NCI-H1930 (cell line): ENCODE data around the gene SSX4B.
"Not testable (repeated sequence)": the region's sequence is repeated elsewhere in the genome, so short reads cannot be mapped to it uniquely, and the experiment has no call there.

Source experiments
- DNase-seq, 2 experiments: peaks; one replicate each; lab custom pipeline; 2025; lab: John Stamatoyannopoulos, UW

SSX4B gene, protein sequence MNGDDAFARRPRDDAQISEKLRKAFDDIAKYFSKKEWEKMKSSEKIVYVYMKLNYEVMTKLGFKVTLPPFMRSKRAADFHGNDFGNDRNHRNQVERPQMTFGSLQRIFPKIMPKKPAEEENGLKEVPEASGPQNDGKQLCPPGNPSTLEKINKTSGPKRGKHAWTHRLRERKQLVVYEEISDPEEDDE

DNA sequence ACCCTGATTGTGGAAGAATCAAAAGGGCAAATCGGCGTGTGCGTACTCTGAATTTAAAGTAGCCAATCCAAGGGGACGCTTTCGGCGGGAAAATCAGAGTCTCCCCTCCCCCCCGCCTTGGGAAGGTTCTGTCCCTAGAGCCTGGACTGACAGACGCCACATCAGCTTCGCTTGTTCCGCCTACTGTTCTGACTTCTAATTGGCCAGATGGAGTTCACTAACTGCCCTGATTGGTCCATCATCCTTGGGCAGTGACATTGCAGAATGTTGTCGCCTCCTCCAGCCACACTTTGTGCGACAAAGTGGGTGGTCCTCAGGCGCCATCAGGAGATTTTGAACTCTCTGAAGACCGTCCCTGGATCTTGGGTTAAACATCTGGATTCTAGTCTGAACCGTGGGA lies at the start of gene SSX4B:
TSS of gene SSX4B (minus strand) at position 101 of the 400 bp plus-strand sequence. CDS start 588 bp downstream, outside the sequence.
- not testable (repeated sequence) for DNase-seq

DNA sequence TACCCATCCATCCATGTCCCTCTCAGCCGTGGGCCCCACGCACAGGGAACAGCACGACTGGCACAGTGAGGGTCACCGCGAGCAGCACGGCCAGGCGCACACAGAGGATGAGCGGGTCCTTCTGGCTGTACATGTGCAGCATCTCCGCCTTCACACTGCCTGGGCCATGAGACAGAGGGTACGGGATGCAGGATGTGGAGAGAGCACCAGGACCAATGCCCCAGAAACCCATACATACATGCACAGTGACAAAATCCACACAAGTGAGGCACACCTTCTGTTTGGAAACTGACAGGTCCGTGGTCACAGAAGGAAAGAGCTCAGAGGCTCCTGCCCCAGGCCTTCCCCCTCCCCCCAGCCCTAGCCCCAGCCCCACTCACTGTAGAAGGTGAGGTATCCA lies 48.8 kb upstream of the SSX4B start:
- no peak for DNase-seq

GRCh38 chrX:48460031-48460430 lies 48.3 kb upstream of the SSX4B start:
- no peak for DNase-seq

DNA sequence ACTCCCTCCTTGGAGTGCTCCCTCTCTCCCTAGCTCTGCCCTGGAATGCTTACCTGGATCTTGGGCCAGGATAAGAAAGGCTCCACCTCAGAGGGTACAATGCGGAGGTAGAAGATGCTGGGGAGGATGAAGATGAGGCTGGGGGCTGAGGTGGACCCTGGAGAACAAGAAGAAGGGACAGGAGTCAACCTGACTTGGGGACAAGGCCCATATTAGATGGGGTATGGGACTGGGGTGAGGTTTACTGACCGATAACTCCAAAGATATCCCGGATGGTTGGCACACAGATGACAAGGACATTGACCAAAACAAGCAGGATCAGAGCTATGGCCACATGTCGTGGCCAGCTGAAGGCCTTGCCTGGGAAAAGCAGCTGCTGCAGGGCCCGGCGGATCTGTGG lies 47.7 kb upstream of the SSX4B start:
- DNase-seq, result no peak

GRCh38 chrX:48458711-48459110 lies 47.0 kb upstream of the SSX4B start:
- DNase-seq, result no peak

DNA sequence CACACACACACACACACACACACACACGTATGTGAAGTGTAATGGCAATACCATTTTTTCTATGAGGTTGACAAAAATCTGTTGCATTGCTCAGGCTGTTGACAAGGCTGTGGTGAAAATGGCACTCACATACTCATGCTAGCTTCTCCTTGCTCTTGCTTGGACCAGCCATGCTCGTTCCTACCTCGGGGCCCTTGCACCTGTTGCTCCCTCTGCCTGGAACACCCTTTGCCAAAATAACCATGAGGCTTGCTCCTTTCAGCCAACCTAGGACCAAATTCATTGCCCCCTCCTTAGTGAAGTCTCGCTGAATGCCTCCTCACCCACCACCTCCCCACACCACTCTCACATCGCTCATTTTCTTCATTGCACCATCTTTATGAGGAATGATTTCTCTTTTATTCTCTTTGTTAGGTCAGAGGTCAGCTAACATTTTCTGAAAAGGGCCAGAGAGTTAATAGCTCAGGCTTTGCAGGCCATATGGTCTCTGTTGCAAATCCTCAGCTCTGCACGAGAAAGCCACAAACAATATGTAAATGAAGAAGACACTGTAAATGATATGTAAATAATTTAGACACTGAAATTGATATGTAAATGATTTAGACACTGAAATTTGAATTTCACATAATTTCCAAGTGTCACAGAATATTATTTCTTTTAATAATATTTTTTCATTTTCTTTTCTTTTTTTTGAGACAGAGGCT lies 45.0 kb upstream of the SSX4B start:
- no peak for DNase-seq

DNA sequence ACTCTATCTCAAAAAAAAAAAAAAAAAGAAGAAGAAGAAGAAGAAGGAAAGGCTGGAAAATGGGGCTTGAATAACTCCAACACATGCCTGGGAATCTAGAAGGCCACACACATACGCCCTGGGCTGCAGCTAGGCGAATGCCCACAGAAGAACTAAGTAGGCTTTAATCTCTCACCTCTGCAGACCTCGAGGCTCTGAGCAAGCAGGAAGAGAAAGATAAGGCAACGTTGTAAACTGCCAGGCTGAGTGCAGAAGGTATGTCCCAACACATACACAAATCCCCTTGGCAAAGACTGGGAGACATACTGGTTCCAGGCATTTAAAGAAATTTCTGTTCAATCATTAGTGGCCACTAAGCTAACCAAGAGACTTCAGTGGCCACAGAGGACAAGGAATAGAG lies 39.9 kb upstream of the SSX4B start:
- no peak for DNase-seq

DNA sequence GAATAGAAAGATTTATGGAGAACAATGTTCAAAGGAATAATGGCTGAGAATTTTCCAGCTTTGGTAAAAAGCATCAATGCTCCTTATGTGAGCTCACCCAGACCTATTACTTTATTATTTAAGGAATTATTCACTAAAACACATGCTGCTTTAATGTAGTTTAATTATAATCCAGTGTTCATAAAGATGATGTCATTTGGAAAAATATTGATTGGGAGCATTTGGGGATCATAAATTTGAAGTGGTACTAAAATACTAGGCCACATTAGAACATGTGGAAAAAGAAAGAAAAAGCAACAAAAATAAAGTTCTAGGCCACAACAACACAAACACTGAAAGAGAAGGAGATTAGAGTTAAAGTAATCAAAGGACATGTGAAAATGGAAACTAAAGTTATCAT lies 38.3 kb upstream of the SSX4B start:
- no peak for DNase-seq

DNA sequence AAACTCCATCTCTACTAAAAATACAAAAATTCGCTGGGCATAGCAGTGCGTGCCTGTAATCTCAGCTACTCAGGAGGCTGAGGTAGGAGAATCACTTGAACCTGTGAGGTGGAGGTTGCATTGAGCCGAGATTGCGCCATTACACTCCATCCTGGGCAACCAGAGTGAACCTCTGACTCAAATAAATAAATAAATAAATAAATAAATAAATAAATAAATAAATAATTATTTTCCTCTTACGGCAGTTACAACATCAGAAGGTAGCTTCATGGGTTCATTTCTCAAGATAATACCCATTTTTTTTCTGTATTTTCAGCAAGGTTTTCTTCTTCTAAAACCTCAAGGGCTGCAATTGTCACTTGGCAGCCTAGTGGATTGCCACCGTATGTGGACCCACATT lies 35.4 kb upstream of the SSX4B start:
- not testable (repeated sequence) for DNase-seq

DNA sequence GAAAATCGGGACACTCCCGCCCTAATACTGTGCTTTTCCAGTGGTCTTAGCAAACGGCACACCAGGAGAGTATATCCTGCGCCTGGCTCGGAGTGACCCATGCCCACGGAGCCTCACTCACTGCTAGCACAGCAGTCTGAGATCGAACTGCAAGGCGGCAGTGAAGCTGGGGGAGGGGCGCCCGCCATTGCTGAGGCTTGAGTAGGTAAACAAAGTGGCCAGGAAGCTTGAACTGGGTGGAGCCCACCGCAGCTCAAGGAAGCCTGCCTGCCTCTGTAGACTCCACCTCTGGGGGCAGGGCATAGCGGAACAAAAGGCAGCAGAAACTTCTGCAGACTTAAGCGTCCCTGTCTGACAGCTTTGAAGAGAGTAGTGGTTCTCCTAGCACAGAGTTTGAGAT lies 22.0 kb upstream of the SSX4B start:
- not testable (repeated sequence) for DNase-seq

- not testable (repeated sequence) for DNase-seq
Observed at GRCh38 chrX:48430166-48430565, 18.4 kb upstream of the SSX4B start.

DNA sequence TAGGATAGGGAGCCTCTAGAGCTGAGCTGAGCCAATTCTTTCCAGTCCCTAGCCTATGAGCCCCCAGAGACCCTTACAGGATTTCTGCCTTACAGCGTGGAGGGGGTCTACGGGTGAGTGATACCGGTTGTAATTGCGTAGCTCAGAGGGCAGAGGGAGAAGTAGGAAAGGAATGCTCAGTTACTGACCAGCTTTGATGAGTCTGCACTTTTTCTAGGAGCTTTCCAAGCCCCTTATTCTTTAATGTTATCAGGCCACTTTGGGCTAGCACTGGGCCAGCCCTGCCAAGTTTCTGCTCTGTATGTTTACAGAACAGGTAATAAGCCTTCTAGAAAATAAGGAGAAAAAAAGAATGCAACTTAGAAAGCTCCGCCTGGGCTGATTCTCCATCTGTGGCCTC lies 17.8 kb upstream of the SSX4B start:
- DNase-seq, result not testable (repeated sequence)

GRCh38 chrX:48427027-48427716 lies 15.4 kb upstream of the SSX4B start:
- DNase-seq, result not testable (repeated sequence)

- DNase-seq, result not testable (repeated sequence)
Observed at GRCh38 chrX:48397825-48398224, 13.9 kb downstream of the SSX4B start.

- not testable (repeated sequence) for DNase-seq
Observed at GRCh38 chrX:48396931-48397330, 14.8 kb downstream of the SSX4B start.

DNA sequence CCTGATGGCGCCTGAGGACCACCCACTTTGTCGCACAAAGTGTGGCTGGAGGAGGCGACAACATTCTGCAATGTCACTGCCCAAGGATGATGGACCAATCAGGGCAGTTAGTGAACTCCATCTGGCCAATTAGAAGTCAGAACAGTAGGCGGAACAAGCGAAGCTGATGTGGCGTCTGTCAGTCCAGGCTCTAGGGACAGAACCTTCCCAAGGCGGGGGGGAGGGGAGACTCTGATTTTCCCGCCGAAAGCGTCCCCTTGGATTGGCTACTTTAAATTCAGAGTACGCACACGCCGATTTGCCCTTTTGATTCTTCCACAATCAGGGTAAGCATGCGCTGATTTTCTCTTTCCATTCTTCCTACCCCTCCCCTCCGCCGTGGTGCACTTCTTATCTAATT lies 28.5 kb downstream of the SSX4B start, which contains the start of gene SSX4:
TSS of gene SSX4 (plus strand) at position 301 of the 400 bp plus-strand sequence. CDS start 515 bp downstream, outside the sequence.
- DNase-seq, result not testable (repeated sequence)

- not testable (repeated sequence) for DNase-seq
Observed at GRCh38 chrX:48370408-48370807, 41.4 kb downstream of the SSX4B start.

DNA sequence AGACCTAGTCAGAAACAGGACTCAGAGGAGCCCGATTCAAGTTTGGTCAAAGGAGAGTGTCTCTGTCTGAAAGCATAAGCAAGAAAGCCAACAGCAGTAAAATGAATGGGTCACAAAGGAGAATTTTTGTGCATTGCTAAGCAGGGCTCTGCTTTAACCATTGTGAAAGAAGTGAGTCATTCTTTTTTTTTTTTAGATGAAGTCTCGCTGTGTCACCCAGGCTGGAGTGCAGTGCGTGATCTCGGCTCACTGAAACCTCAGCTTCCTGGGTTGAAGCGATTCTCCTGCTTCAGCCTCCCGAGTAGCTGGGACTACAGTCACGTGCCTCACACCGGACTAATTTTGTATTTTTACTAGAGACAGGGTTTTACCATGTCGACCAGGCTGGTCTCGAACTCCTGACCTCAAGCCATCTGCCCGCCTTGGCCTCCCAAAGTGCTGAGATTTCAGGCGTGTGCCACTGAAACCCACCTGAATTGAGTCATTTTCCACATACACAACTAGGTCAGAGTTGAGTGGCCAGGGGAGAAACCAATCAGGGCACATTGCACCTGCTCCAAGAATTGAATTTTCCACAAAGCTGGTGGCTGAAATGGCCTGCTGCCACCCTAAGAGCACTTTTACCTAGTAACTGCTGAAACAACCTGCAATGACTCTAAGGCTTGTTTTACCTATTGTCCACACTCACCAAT lies 43.9 kb downstream of the SSX4B start:
- DNase-seq, result not testable (repeated sequence)

- not testable (repeated sequence) for DNase-seq
Observed at GRCh38 chrX:48359281-48359680, 52.5 kb downstream of the SSX4B start.

GRCh38 chrX:48357681-48358080 lies 54.1 kb downstream of the SSX4B start:
- no peak for DNase-seq

- DNase-seq, result peak; percentile 55 to 83
Observed at GRCh38 chrX:48356315-48357094, 55.3 kb downstream of the SSX4B start, which contains the start of gene SSX3. TSS of gene SSX3 (minus strand) at chrX:48356703. CDS start at chrX:48355249, 1,454 bp downstream.
